ENCODE results near the gene ASB3. TPM values are rescaled to one million over a fixed set of nuclear protein-coding genes. Genes with fewer than 3 reads are reported as not detected.

Gene ASB3
- total RNA-seq, 1 experiment from 2014 or later, result 23.1 TPM

DNA sequence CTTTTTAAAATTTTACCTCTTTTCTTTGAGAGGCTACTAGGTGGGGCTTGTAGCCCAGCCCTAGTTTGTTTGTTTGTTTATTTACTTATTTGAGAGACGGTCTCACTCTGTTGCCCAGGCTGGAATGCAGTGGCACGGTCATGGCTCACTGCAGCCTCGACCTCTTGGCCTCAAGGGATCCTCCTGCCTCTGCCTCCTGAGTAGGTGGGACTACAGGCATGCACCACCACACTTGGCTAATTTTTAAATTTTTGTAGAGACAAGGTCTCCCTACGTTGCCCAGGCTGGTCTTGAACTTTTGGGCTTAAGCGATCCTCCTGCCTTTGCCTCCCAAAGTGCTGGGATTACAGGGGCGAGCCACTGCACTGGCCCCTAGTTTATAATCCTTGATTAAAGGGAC lies 35.1 kb upstream of the ASB3 start:
- no peak overlapping the region for H4K91ac ChIP-seq (ENCODE audit: insufficient read length, low read depth, low read length)
- Mint-ChIP-seq H3K4me1 (peaks cover 11 to 18% of the 10 kb centered on the region in 2 experiments), H3K36me3 (ENCODE audit: insufficient read depth in 1 of 3, low read depth in 3 of 3) (peaks cover 0 to 10% (median 5%) of the 10 kb centered on the region in 3 experiments; a peak in 3 of 7 replicates), H3K4me3 (no peak overlapping the region), H3K9me3 (no peaks in the 10 kb centered on the region), H3K27ac (no peak overlapping the region), H3K27me3 (ENCODE audit: low read depth) (no peaks in the 10 kb centered on the region)
- H2BK15ac ChIP-seq (ENCODE audit: low read depth, low read length), result no peak overlapping the region
- H3K4me2 ChIP-seq (ENCODE audit: insufficient read depth, insufficient read length, low read length), result no peak overlapping the region
- no peak overlapping the region for H2AK5ac ChIP-seq (ENCODE audit: insufficient read length, low read length)
- H3K4me1 ChIP-seq (ENCODE audit: insufficient read depth, low read length), result peaks cover 4% of the 10 kb centered on the region; the same call in 1 of the 2 replicates
- H2AFZ ChIP-seq (ENCODE audit: low read length), result no peak overlapping the region
- H3K27me3 ChIP-seq (ENCODE audit: insufficient read depth, low read length), result no peaks in the 10 kb centered on the region
- H3K18ac ChIP-seq (ENCODE audit: insufficient read length, low read depth, low read length), result no peak overlapping the region
- no peak overlapping the region for H2BK12ac ChIP-seq (ENCODE audit: insufficient read length, low read depth, low read length)
- H3K14ac ChIP-seq (ENCODE audit: insufficient read depth, low read length), result no peak overlapping the region
- no peak overlapping the region for H4K5ac ChIP-seq (ENCODE audit: insufficient read length, low read depth, low read length)
- no peak overlapping the region for H3K23ac ChIP-seq (ENCODE audit: insufficient read length, low read depth, low read length)
- no peak overlapping the region for H3T11ph ChIP-seq (ENCODE audit: low read length)
- no peak for TF ChIP-seq CTCF (conservative IDR thresholded peaks at IDR 0.05)
- WGBS (ENCODE audit: extremely low coverage, insufficient read length, low lambda C conversion rate), result no CpG with 5 or more reads among the region's 6 CpGs
- H3K4ac ChIP-seq (ENCODE audit: low read depth, low read length), result no peak overlapping the region
- H3K9ac ChIP-seq (ENCODE audit: extremely low read depth, insufficient read length, low read length), result no peak overlapping the region
- H3K23me2 ChIP-seq (ENCODE audit: insufficient read length, low read depth, low read length, poor library complexity, severe bottlenecking), result no peaks in the 10 kb centered on the region
- H2BK5ac ChIP-seq (ENCODE audit: insufficient read length, low read length), result no peak overlapping the region
- H3K9me3 ChIP-seq (ENCODE audit: control insufficient read depth, low read depth, low read length), result no peaks in the 10 kb centered on the region
- no peaks in the 10 kb centered on the region for H4K20me1 ChIP-seq (ENCODE audit: control insufficient read depth, insufficient read depth, insufficient read length)
- no peak overlapping the region for H2BK20ac ChIP-seq (ENCODE audit: low read depth, low read length, poor library complexity, severe bottlenecking)
- no peak overlapping the region for H4K8ac ChIP-seq (replicated peaks; ENCODE audit: insufficient read length, low read depth, low read length)
- H3K56ac ChIP-seq (ENCODE audit: insufficient read length, low read depth, low read length), result no peak overlapping the region
- no peak overlapping the region for H3K27ac ChIP-seq (ENCODE audit: insufficient read length, low read depth, low read length)
- no peak overlapping the region for H2BK120ac ChIP-seq (ENCODE audit: low read depth, low read length, poor library complexity, severe bottlenecking)
- no peaks in the 10 kb centered on the region for H3K79me2 ChIP-seq (ENCODE audit: insufficient read depth, low read length)
- no peaks in the 10 kb centered on the region for H3K79me1 ChIP-seq (ENCODE audit: insufficient read depth, low read depth, low read length, poor library complexity, severe bottlenecking)
- no peak for DNase-seq

All from H9 (cell line).